ENCODE data around the gene PNMA6E. TPM values are rescaled to one million over a fixed set of nuclear protein-coding genes. Genes with fewer than 3 reads are reported as not detected.

PNMA6E gene
- total and polyA plus RNA-seq, 2 donors (not counting 1 experiment from before 2014, with no cell fraction given) = not detected

- Histone ChIP-seq H3K27ac (ENCODE audit: low read length in 2 of 2) (no peak overlapping the region), H3K36me3 (replicated peaks in 1 of 2; ENCODE audit: control extremely low read depth in 1 of 2, control insufficient read depth in 1 of 2, extremely low read depth in 1 of 2, insufficient read depth in 2 of 2, low read length in 1 of 2) (no peaks in the 10 kb centered on the region), H3K4me1 (ENCODE audit: control insufficient read depth in 2 of 2, insufficient read depth in 2 of 2, low read length in 2 of 2) (peaks cover 9 to 11% of the 10 kb centered on the region in 2 donors), H3K4me2 (replicated peaks; ENCODE audit: low read depth, low read length, poor library complexity, severe bottlenecking) (no peak overlapping the region), H3K4me3 (ENCODE audit: control extremely low read depth in 1 of 5, extremely low read depth in 1 of 5, insufficient read depth in 1 of 5, low read depth in 2 of 5, low read length in 4 of 5) (no peak overlapping the region), H3K9me3 (ENCODE audit: control extremely low read depth in 1 of 3, control insufficient read depth in 2 of 3, insufficient read depth in 1 of 3, low read length in 2 of 3) (no peaks in the 10 kb centered on the region), H4K20me1 (ENCODE audit: control insufficient read depth, insufficient read depth, low read length, poor library complexity, severe bottlenecking) (no peaks in the 10 kb centered on the region), H3K27me3 (replicated peaks in 1 of 4; ENCODE audit: control extremely low read depth in 1 of 4, control insufficient read depth in 3 of 4, insufficient read depth in 4 of 4, low read length in 3 of 4) (no peaks in the 10 kb centered on the region), H2AFZ (ENCODE audit: insufficient read depth, low read depth, low read length, poor library complexity, severe bottlenecking) (no peak overlapping the region), H3K9ac (ENCODE audit: low read length) (no peak overlapping the region), H3K79me2 (ENCODE audit: control insufficient read depth, insufficient read depth, low read length) (no peaks in the 10 kb centered on the region)
- Mint-ChIP-seq H3K4me3 (no peak overlapping the region), H3K27me3 (no peaks in the 10 kb centered on the region), H3K9me3 (ENCODE audit: insufficient read depth) (no peaks in the 10 kb centered on the region), H3K27ac (no peak overlapping the region), H3K4me1 (peaks cover 8% of the 10 kb centered on the region)
- 96% methylated on average over 4 of the region's 30 CpGs for WGBS (ENCODE audit: insufficient coverage)
- CTCF ChIA-PET = no interaction called here
- no peak for DNase-seq
- no peak for TF ChIP-seq CTCF (IDR thresholded peaks at IDR 0.05)
- TF ChIP-seq EZH2 (IDR thresholded peaks at IDR 0.05; ENCODE audit: borderline replicate concordance, insufficient read depth, low read depth, low read length, poor library complexity, severe bottlenecking) = no peak
- intact Hi-C loops (cut with micrococcal nuclease) = no loop called here
- POLR2A ChIA-PET = no interaction called here
- ATAC-seq (ENCODE audit: low read depth) = no peak
Measured at GRCh38 chrX:153409414-153410101, 8.4 kb upstream of the PNMA6E start.

- no peak overlapping the region for H3K27ac ChIP-seq (ENCODE audit: low read length in 2 of 2)
- no peak overlapping the region for H3K27ac Mint-ChIP-seq
- ChIA-PET CTCF (no interaction called here), POLR2A (no interaction called here)
- H3K4me2 ChIP-seq (replicated peaks; ENCODE audit: low read depth, low read length, poor library complexity, severe bottlenecking) = no peak overlapping the region
- H3K4me3 ChIP-seq (ENCODE audit: control extremely low read depth in 1 of 5, extremely low read depth in 1 of 5, insufficient read depth in 1 of 5, low read depth in 2 of 5, low read length in 4 of 5) = no peak overlapping the region
- no peaks in the 10 kb centered on the region for H3K79me2 ChIP-seq (ENCODE audit: control insufficient read depth, insufficient read depth, low read length)
- TF ChIP-seq EZH2 (IDR thresholded peaks at IDR 0.05; ENCODE audit: borderline replicate concordance, insufficient read depth, low read depth, low read length, poor library complexity, severe bottlenecking) (no peak), CTCF (IDR thresholded peaks at IDR 0.05) (no peak)
- H3K4me3 Mint-ChIP-seq = no peak overlapping the region
- no peak for ATAC-seq (ENCODE audit: low read depth)
- no peaks in the 10 kb centered on the region for H3K27me3 ChIP-seq (replicated peaks in 1 of 4; ENCODE audit: control extremely low read depth in 1 of 4, control insufficient read depth in 3 of 4, insufficient read depth in 4 of 4, low read length in 3 of 4)
- H3K9me3 Mint-ChIP-seq (ENCODE audit: insufficient read depth) = no peaks in the 10 kb centered on the region
- H3K4me1 ChIP-seq (ENCODE audit: control insufficient read depth in 2 of 2, insufficient read depth in 2 of 2, low read length in 2 of 2) = peaks cover 9 to 11% of the 10 kb centered on the region in 2 donors
- H3K9ac ChIP-seq (ENCODE audit: low read length) = no peak overlapping the region
- no peaks in the 10 kb centered on the region for H3K27me3 Mint-ChIP-seq
- intact Hi-C loops (cut with micrococcal nuclease) = no loop called here
- H2AFZ ChIP-seq (ENCODE audit: insufficient read depth, low read depth, low read length, poor library complexity, severe bottlenecking) = no peak overlapping the region
- H3K36me3 ChIP-seq (replicated peaks in 1 of 2; ENCODE audit: control extremely low read depth in 1 of 2, control insufficient read depth in 1 of 2, extremely low read depth in 1 of 2, insufficient read depth in 2 of 2, low read length in 1 of 2) = no peaks in the 10 kb centered on the region
- H4K20me1 ChIP-seq (ENCODE audit: control insufficient read depth, insufficient read depth, low read length, poor library complexity, severe bottlenecking) = no peaks in the 10 kb centered on the region
- DNase-seq = no peak
- peaks cover 8% of the 10 kb centered on the region for H3K4me1 Mint-ChIP-seq
- H3K9me3 ChIP-seq (ENCODE audit: control extremely low read depth in 1 of 3, control insufficient read depth in 2 of 3, insufficient read depth in 1 of 3, low read length in 2 of 3) = no peaks in the 10 kb centered on the region
- WGBS (ENCODE audit: insufficient coverage) = 83% methylated on average over 2 of the region's 12 CpGs
Measured at GRCh38 chrX:153408871-153409351, 7.8 kb upstream of the PNMA6E start.

All from B cell (primary cell).